NT2/D1 (cell line): ENCODE results near the gene CD248.

Experiments
- SUZ12 ChIP-seq: IDR thresholded peaks from 2 replicates; pipeline ENCODE4 v1.6.1; 2011; ENCODE audit not compliant: insufficient read length, insufficient read depth; ENCODE audit errors: extremely low read depth
- ZNF274 ChIP-seq: IDR thresholded peaks from 2 replicates; pipeline ENCODE4 v1.6.1; 2011; ENCODE audit warnings: mild to moderate bottlenecking, low read depth, low read length

GRCh38 chr11:66332371-66333219, 15.8 kb upstream of the CD248 start:
- TF ChIP-seq ZNF274 (no peak), SUZ12 (no peak)
